ENCODE results near the gene KIR2DL3.
"Not testable (repeated sequence)": the region's sequence is repeated elsewhere in the genome, so short reads cannot be mapped to it uniquely, and the experiment has no call there.

KIR2DL3 gene

GRCh38 chr19:54709212-54709948 lies 28.9 kb upstream of the KIR2DL3 start:
- Histone ChIP-seq H3K27ac (no peak overlapping the region), H3K4me3 (no peak overlapping the region), H3K36me3 (no peaks in the 10 kb centered on the region), H3K9me3 (no peaks in the 10 kb centered on the region), H3K27me3 (no peaks in the 10 kb centered on the region), H3K4me1 (peaks cover 34% of the 10 kb centered on the region), H4K20me1 (no peaks in the 10 kb centered on the region), H3K9ac (no peak overlapping the region), H3K4me2 (no peak overlapping the region)
- TF ChIP-seq Cebpa-rat (IDR thresholded peaks at IDR 0.05) = no peak

- not testable (repeated sequence) for H3K4me3 ChIP-seq, H3K36me3 ChIP-seq, H3K27me3 ChIP-seq, H3K9me3 ChIP-seq, H4K20me1 ChIP-seq, H3K9ac ChIP-seq, H3K4me2 ChIP-seq
- Histone ChIP-seq H3K4me1 (peaks cover 34% of the 10 kb centered on the region), H3K27ac (0 out of 2 replicates have a peak overlapping the region, but pooled peaks have one; percentile 13)
Measured at GRCh38 chr19:54709956-54710355, 28.4 kb upstream of the KIR2DL3 start.

- Histone ChIP-seq H3K9ac (no peak within 1 kb of the TSS), H4K20me1 (no peaks in the 10 kb centered on the region), H3K27me3 (no peaks in the 10 kb centered on the region), H3K27ac (no peak within 1 kb of the TSS), H3K36me3 (no peaks in the 10 kb centered on the region), H3K4me3 (no peak within 1 kb of the TSS), H3K4me2 (no peak within 1 kb of the TSS), H3K9me3 (peaks cover 16% of the 10 kb centered on the region), H3K4me1 (no peaks in the 10 kb centered on the region)
- no peak for TF ChIP-seq Cebpa-rat (IDR thresholded peaks at IDR 0.05)
Measured at GRCh38 chr19:54724142-54724541, 14.2 kb upstream of the KIR2DL3 start, which contains the start of gene KIR3DL3. KIR3DL3 (plus strand) TSS chr19:54724442; CDS start chr19:54724497, 55 bp downstream.

GRCh38 chr19:54724644-54725043 lies 13.7 kb upstream of the KIR2DL3 start:
- Histone ChIP-seq H3K4me1 (no peaks in the 10 kb centered on the region), H3K4me2 (no peak overlapping the region), H3K36me3 (no peaks in the 10 kb centered on the region), H3K27ac (no peak overlapping the region), H3K4me3 (no peak overlapping the region), H4K20me1 (no peaks in the 10 kb centered on the region), H3K27me3 (no peaks in the 10 kb centered on the region), H3K9me3 (peaks cover 13% of the 10 kb centered on the region), H3K9ac (no peak overlapping the region)
- no peak for TF ChIP-seq Cebpa-rat (IDR thresholded peaks at IDR 0.05)

- TF ChIP-seq Cebpa-rat (IDR thresholded peaks at IDR 0.05) = no peak
- Histone ChIP-seq H3K9me3 (peaks cover 12% of the 10 kb centered on the region), H3K27me3 (no peaks in the 10 kb centered on the region)
Measured at GRCh38 chr19:54725321-54725720, 13.0 kb upstream of the KIR2DL3 start.

GRCh38 chr19:54727562-54727961 lies 10.8 kb upstream of the KIR2DL3 start:
- H3K4me2 ChIP-seq = no peak overlapping the region
- no peak overlapping the region for H3K4me3 ChIP-seq
- no peaks in the 10 kb centered on the region for H3K4me1 ChIP-seq
- H3K9me3 ChIP-seq = no peaks in the 10 kb centered on the region
- H3K9ac ChIP-seq = no peak overlapping the region
- H3K27me3 ChIP-seq = no peaks in the 10 kb centered on the region
- H4K20me1 ChIP-seq = no peaks in the 10 kb centered on the region
- no peaks in the 10 kb centered on the region for H3K36me3 ChIP-seq
- TF ChIP-seq Cebpa-rat (IDR thresholded peaks at IDR 0.05) = no peak
- no peak overlapping the region for H3K27ac ChIP-seq

More at GRCh38 chr19:54725321-54725720, 13.0 kb upstream of the KIR2DL3 start:
- Histone ChIP-seq H3K4me3 (no peak overlapping the region), H3K36me3 (no peaks in the 10 kb centered on the region), H3K27ac (no peak overlapping the region), H4K20me1 (no peaks in the 10 kb centered on the region), H3K4me1 (no peaks in the 10 kb centered on the region), H3K9ac (no peak overlapping the region), H3K4me2 (no peak overlapping the region)

- no peaks in the 10 kb centered on the region for H4K20me1 ChIP-seq
- no peaks in the 10 kb centered on the region for H3K9me3 ChIP-seq
Measured at GRCh38 chr19:54728167-54728566, 10.1 kb upstream of the KIR2DL3 start.

GRCh38 chr19:54729416-54730188 lies 8.7 kb upstream of the KIR2DL3 start:
- no peaks in the 10 kb centered on the region for H3K27me3 ChIP-seq
- H3K4me2 ChIP-seq = no peak overlapping the region
- no peak for TF ChIP-seq Cebpa-rat (IDR thresholded peaks at IDR 0.05)
- H3K9ac ChIP-seq = no peak overlapping the region
- H4K20me1 ChIP-seq = no peaks in the 10 kb centered on the region
- H3K9me3 ChIP-seq = peaks cover 9% of the 10 kb centered on the region; the same call in 1 of the 2 replicates
- H3K4me3 ChIP-seq = no peak overlapping the region
- no peaks in the 10 kb centered on the region for H3K36me3 ChIP-seq
- no peak overlapping the region for H3K27ac ChIP-seq
- H3K4me1 ChIP-seq = no peaks in the 10 kb centered on the region

More at GRCh38 chr19:54728167-54728566, 10.1 kb upstream of the KIR2DL3 start:
- TF ChIP-seq Cebpa-rat (IDR thresholded peaks at IDR 0.05) = no peak
- H3K36me3 ChIP-seq = no peaks in the 10 kb centered on the region
- no peaks in the 10 kb centered on the region for H3K4me1 ChIP-seq
- no peak overlapping the region for H3K9ac ChIP-seq
- no peaks in the 10 kb centered on the region for H3K27me3 ChIP-seq
- no peak overlapping the region for H3K4me3 ChIP-seq
- H3K27ac ChIP-seq = no peak overlapping the region
- H3K4me2 ChIP-seq = no peak overlapping the region

- Histone ChIP-seq H3K4me2 (no peak overlapping the region), H3K9me3 (peaks cover 14% of the 10 kb centered on the region; the same call in 1 of the 2 replicates), H3K27me3 (no peaks in the 10 kb centered on the region), H3K36me3 (no peaks in the 10 kb centered on the region), H4K20me1 (no peaks in the 10 kb centered on the region), H3K9ac (no peak overlapping the region), H3K4me1 (no peaks in the 10 kb centered on the region), H3K4me3 (no peak overlapping the region), H3K27ac (no peak overlapping the region)
- no peak for TF ChIP-seq Cebpa-rat (IDR thresholded peaks at IDR 0.05)
Measured at GRCh38 chr19:54731191-54731590, 7.1 kb upstream of the KIR2DL3 start.

GRCh38 chr19:54738715-54739114 lies 402 bp downstream of the KIR2DL3 start:
- Histone ChIP-seq H3K27me3 (no peaks in the 10 kb centered on the region), H3K36me3 (no peaks in the 10 kb centered on the region), H4K20me1 (no peaks in the 10 kb centered on the region), H3K9me3 (peaks cover 18% of the 10 kb centered on the region; the same call in 1 of the 2 replicates), H3K9ac (no peak overlapping the region), H3K4me2 (no peak overlapping the region), H3K27ac (no peak overlapping the region), H3K4me1 (no peaks in the 10 kb centered on the region), H3K4me3 (no peak overlapping the region)
- no peak for TF ChIP-seq Cebpa-rat (IDR thresholded peaks at IDR 0.05)
